ENCODE data around the gene PCDHGA1.
A peak's percentile ranks its signal among the peaks of the same experiment; 100 is the strongest.
"Not testable (repeated sequence)": the region's sequence is repeated elsewhere in the genome, so short reads cannot be mapped to it uniquely, and the experiment has no call there.

Gene PCDHGA1

GRCh38 chr5:141382469-141383294 is 52.4 kb downstream of the PCDHGA1 start, which contains the start of gene PCDHGA7:
Gene PCDHGA7, plus strand, starts transcription at chr5:141382742. Its CDS starts 158 bp downstream, at chr5:141382900.
- Histone ChIP-seq H3K4me3 (no peak within 1 kb of the TSS), H3K9me3 (peaks cover 34% of the 10 kb centered on the region), H3K27ac (no peak within 1 kb of the TSS), H3K4me2 (no peak within 1 kb of the TSS), H3K27me3 (no peaks in the 10 kb centered on the region), H3K9ac (no peak within 1 kb of the TSS), H3K36me3 (no peaks in the 10 kb centered on the region), H4K20me1 (no peaks in the 10 kb centered on the region), H3K4me1 (no peaks in the 10 kb centered on the region)
- no peak for TF ChIP-seq Cebpa-rat (IDR thresholded peaks at IDR 0.05)

DNA sequence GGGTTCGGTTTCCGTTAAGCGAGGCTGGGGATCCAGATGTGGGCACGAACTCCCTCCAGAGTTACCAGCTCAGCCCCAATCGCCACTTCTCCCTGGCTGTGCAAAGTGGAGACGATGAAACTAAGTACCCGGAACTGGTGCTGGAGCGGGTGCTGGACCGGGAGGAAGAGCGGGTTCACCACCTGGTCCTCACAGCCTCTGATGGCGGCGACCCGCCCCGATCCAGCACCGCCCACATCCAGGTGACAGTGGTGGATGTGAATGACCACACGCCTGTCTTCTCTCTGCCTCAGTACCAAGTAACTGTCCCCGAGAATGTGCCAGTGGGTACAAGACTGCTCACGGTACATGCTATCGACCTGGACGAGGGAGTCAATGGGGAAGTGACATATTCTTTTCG is 53.0 kb downstream of the PCDHGA1 start:
- H3K4me1 ChIP-seq: no peaks in the 10 kb centered on the region
- no peaks in the 10 kb centered on the region for H3K36me3 ChIP-seq
- peaks cover 35% of the 10 kb centered on the region for H3K9me3 ChIP-seq
- no peak for TF ChIP-seq Cebpa-rat (IDR thresholded peaks at IDR 0.05)
- no peak overlapping the region for H3K4me3 ChIP-seq
- no peak overlapping the region for H3K27ac ChIP-seq
- H3K4me2 ChIP-seq: no peak overlapping the region
- H3K27me3 ChIP-seq: no peaks in the 10 kb centered on the region
- H3K9ac ChIP-seq: no peak overlapping the region
- H4K20me1 ChIP-seq: no peaks in the 10 kb centered on the region

DNA sequence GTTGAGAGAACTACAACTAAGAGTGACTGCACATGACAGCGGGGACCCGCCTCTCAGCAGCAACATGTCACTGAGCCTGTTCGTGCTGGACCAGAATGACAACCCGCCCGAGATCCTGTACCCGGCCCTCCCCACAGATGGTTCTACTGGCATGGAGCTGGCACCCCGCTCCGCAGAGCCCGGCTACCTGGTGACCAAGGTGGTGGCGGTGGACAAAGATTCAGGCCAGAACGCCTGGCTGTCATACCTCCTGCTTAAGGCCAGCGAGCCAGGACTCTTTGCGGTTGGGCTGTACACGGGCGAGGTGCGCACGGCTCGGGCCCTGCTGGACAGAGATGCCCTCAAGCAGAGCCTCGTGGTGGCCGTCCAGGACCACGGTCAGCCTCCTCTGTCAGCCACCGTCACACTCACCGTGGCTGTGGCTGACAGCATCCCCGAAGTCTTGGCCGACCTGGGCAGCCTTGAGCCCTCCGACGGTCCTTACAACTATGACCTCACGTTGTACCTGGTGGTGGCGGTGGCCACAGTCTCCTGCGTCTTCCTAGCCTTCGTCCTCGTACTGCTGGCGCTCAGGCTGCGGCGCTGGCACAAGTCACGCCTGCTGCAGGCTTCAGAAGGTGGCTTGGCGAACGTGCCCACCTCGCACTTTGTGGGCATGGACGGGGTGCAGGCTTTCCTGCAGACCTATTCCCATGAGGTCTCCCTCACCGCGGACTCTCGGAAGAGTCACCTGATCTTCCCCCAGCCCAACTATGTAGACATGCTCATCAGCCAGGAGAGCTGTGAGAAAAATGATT is 54.4 kb downstream of the PCDHGA1 start:
- TF ChIP-seq Cebpa-rat (IDR thresholded peaks at IDR 0.05): no peak
- peaks cover 48% of the 10 kb centered on the region for H3K9me3 ChIP-seq
- no peak overlapping the region for H3K27ac ChIP-seq
- H3K4me1 ChIP-seq: no peaks in the 10 kb centered on the region
- no peaks in the 10 kb centered on the region for H3K27me3 ChIP-seq
- H3K9ac ChIP-seq: no peak overlapping the region
- H3K4me3 ChIP-seq: no peak overlapping the region
- H3K4me2 ChIP-seq: no peak overlapping the region
- no peaks in the 10 kb centered on the region for H3K36me3 ChIP-seq
- H4K20me1 ChIP-seq: no peaks in the 10 kb centered on the region

DNA sequence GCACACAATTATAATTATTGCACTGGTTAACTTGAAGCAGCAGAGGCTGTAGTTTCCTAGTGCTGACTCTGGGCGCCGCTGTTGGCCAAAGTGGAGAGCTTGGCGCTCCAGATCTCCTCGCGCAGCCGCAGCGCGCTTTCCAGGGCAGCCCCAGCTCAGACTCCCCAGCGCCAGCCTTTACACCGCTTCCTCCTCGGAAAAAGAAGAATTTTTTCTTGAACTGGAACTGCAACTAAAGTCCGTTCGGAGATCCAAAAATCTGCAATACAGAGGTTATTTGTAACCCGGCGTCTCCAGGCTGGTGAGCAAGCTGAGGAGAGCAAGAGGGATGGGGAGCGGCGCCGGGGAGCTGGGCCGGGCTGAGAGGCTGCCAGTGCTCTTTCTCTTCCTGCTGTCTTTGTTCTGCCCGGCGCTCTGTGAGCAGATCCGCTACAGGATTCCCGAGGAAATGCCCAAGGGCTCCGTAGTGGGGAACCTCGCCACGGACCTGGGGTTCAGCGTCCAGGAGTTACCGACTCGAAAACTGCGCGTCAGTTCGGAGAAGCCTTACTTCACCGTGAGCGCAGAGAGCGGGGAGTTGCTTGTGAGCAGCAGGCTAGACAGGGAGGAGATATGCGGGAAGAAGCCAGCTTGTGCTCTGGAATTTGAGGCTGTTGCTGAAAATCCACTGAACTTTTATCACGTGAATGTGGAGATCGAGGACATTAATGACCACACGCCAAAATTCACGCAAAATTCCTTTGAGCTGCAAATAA is 57.4 kb downstream of the PCDHGA1 start, which contains the start of gene PCDHGB4:
Gene PCDHGB4, plus strand, starts transcription at position 142 of the 755 bp plus-strand sequence. Its CDS starts 187 bp downstream, at position 329.
- not testable (repeated sequence) for H3K36me3 ChIP-seq, H3K9ac ChIP-seq, H4K20me1 ChIP-seq, H3K4me3 ChIP-seq, H3K27ac ChIP-seq, H3K4me2 ChIP-seq, H3K4me1 ChIP-seq, H3K27me3 ChIP-seq
- peaks cover 49% of the 10 kb centered on the region for H3K9me3 ChIP-seq

DNA sequence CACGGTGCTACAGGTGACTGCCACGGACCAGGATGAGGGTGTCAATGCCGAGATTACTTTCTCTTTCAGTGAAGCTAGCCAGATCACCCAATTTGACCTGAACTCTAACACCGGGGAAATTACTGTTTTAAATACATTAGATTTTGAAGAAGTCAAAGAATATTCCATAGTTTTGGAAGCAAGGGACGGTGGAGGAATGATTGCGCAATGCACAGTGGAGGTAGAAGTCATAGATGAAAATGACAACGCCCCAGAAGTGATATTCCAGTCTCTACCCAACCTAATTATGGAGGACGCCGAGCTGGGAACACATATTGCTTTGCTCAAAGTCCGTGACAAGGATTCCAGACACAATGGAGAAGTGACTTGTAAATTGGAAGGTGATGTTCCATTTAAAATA is 58.3 kb downstream of the PCDHGA1 start:
- H3K4me1 ChIP-seq: no peaks in the 10 kb centered on the region
- no peaks in the 10 kb centered on the region for H4K20me1 ChIP-seq
- no peaks in the 10 kb centered on the region for H3K36me3 ChIP-seq
- no peak overlapping the region for H3K4me3 ChIP-seq
- H3K4me2 ChIP-seq: no peak overlapping the region
- no peak overlapping the region for H3K27ac ChIP-seq
- no peak overlapping the region for H3K9ac ChIP-seq
- no peaks in the 10 kb centered on the region for H3K27me3 ChIP-seq
- H3K9me3 ChIP-seq: peaks cover 50% of the 10 kb centered on the region
- peak; percentile 93 for TF ChIP-seq Cebpa-rat (IDR thresholded peaks at IDR 0.05)

GRCh38 chr5:141389153-141390042 is 59.1 kb downstream of the PCDHGA1 start:
- no peak overlapping the region for H3K4me2 ChIP-seq
- no peak overlapping the region for H3K9ac ChIP-seq
- H3K9me3 ChIP-seq: peaks cover 50% of the 10 kb centered on the region
- H4K20me1 ChIP-seq: no peaks in the 10 kb centered on the region
- H3K4me1 ChIP-seq: no peaks in the 10 kb centered on the region
- H3K27me3 ChIP-seq: no peaks in the 10 kb centered on the region
- H3K4me3 ChIP-seq: no peak overlapping the region
- TF ChIP-seq Cebpa-rat (IDR thresholded peaks at IDR 0.05): no peak
- H3K27ac ChIP-seq: no peak overlapping the region
- H3K36me3 ChIP-seq: no peaks in the 10 kb centered on the region

GRCh38 chr5:141392429-141393198 is 62.3 kb downstream of the PCDHGA1 start, which contains the start of gene PCDHGA8:
Gene PCDHGA8, plus strand, starts transcription at chr5:141392633. Its CDS starts 181 bp downstream, at chr5:141392814.
- no peaks in the 10 kb centered on the region for H3K4me1 ChIP-seq
- H3K4me2 ChIP-seq: no peak within 1 kb of the TSS

GRCh38 chr5:141393267-141393666 is 63.0 kb downstream of the PCDHGA1 start:
- no peak for TF ChIP-seq Cebpa-rat (IDR thresholded peaks at IDR 0.05)
- Histone ChIP-seq H3K36me3 (no peaks in the 10 kb centered on the region), H3K4me1 (no peaks in the 10 kb centered on the region), H3K9ac (no peak overlapping the region), H3K27ac (no peak overlapping the region), H3K4me3 (no peak overlapping the region), H3K9me3 (peaks cover 52% of the 10 kb centered on the region), H3K27me3 (no peaks in the 10 kb centered on the region), H3K4me2 (no peak overlapping the region), H4K20me1 (no peaks in the 10 kb centered on the region)

More at GRCh38 chr5:141392429-141393198, 62.3 kb downstream of the PCDHGA1 start, which contains the start of gene PCDHGA8:
- H4K20me1 ChIP-seq: no peaks in the 10 kb centered on the region
- H3K36me3 ChIP-seq: no peaks in the 10 kb centered on the region
- no peaks in the 10 kb centered on the region for H3K27me3 ChIP-seq
- H3K9ac ChIP-seq: no peak within 1 kb of the TSS
- TF ChIP-seq Cebpa-rat (IDR thresholded peaks at IDR 0.05): no peak
- no peak within 1 kb of the TSS for H3K4me3 ChIP-seq
- no peak within 1 kb of the TSS for H3K27ac ChIP-seq
- H3K9me3 ChIP-seq: peaks cover 51% of the 10 kb centered on the region

DNA sequence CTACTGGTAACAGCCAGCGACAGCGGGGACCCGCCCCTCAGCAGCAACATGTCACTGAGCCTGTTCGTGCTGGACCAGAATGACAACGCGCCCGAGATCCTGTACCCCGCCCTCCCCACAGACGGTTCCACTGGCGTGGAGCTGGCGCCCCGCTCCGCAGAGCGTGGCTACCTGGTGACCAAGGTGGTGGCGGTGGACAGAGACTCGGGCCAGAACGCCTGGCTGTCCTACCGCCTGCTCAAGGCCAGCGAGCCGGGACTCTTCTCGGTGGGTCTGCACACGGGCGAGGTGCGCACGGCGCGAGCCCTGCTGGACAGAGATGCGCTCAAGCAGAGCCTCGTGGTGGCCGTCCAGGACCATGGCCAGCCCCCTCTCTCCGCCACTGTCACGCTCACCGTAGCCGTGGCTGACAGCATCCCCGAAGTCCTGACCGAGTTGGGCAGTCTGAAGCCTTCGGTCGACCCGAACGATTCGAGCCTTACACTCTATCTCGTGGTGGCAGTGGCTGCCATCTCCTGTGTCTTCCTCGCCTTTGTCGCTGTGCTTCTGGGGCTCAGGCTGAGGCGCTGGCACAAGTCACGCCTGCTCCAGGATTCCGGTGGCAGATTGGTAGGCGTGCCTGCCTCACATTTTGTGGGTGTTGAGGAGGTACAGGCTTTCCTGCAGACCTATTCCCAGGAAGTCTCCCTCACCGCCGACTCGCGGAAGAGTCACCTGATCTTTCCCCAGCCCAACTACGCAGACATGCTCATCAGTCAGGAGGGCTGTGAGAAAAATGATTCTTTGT is 64.3 kb downstream of the PCDHGA1 start:
- peaks cover 52% of the 10 kb centered on the region for H3K9me3 ChIP-seq
- H3K4me2 ChIP-seq, H4K20me1 ChIP-seq, H3K9ac ChIP-seq, H3K36me3 ChIP-seq, H3K27ac ChIP-seq, H3K4me3 ChIP-seq, H3K4me1 ChIP-seq, H3K27me3 ChIP-seq: not testable (repeated sequence)

DNA sequence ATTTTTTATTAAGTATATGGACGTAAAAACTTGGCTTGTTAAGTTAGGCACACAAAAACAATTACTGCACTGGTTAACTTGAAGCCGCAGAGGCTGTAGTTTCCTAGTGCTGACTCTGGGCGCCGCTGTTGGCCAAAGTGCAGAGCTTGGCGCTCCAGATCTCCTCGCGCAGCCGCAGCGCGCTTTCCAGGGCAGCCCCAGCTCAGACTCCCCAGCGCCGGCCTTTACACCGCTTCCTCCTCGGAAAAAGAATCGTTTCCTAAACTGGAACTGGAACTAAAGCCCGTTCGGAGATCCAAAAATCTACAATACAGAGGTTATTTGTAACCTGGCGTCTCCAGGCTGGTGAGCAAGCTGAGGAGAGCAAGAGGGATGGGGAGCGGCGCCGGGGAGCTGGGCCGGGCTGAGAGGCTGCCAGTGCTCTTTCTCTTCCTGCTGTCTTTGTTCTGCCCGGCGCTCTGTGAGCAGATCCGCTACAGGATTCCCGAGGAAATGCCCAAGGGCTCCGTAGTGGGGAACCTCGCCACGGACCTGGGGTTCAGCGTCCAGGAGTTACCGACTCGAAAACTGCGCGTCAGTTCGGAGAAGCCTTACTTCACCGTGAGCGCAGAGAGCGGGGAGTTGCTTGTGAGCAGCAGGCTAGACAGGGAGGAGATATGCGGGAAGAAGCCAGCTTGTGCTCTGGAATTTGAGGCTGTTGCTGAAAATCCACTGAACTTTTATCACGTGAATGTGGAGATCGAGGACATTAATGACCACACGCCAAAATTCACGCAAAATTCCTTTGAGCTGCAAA is 67.6 kb downstream of the PCDHGA1 start, which contains the start of gene PCDHGB5:
Gene PCDHGB5, plus strand, starts transcription at position 192 of the 796 bp plus-strand sequence. Its CDS starts 181 bp downstream, at position 373.
- not testable (repeated sequence) for H3K4me2 ChIP-seq, H3K4me3 ChIP-seq
- H3K9me3 ChIP-seq: peaks cover 58% of the 10 kb centered on the region

More for the DNA sequence above, 67.6 kb downstream of the PCDHGA1 start, which contains the start of gene PCDHGB5:
- H3K27me3 ChIP-seq, H3K27ac ChIP-seq, H3K36me3 ChIP-seq, H3K9ac ChIP-seq, H3K4me1 ChIP-seq, H4K20me1 ChIP-seq: not testable (repeated sequence)

All from BLaER1 (cell line).